Hematopoietic multipotent progenitor cell treated with erythropoietin and hydrocortisone succinate and interleukin-3 and kit ligand, for 8 days (in vitro differentiated cells): Measurements from ENCODE around the gene SLC2A1.

Experiments
- DNase-seq: peaks from one replicate; pipeline ENCODE4 v3.0.0-alpha.2; 2015

SLC2A1 gene

GRCh38 chr1:42886800-42887199 is 71.9 kb downstream of the SLC2A1 start:
- no peak for DNase-seq

DNA sequence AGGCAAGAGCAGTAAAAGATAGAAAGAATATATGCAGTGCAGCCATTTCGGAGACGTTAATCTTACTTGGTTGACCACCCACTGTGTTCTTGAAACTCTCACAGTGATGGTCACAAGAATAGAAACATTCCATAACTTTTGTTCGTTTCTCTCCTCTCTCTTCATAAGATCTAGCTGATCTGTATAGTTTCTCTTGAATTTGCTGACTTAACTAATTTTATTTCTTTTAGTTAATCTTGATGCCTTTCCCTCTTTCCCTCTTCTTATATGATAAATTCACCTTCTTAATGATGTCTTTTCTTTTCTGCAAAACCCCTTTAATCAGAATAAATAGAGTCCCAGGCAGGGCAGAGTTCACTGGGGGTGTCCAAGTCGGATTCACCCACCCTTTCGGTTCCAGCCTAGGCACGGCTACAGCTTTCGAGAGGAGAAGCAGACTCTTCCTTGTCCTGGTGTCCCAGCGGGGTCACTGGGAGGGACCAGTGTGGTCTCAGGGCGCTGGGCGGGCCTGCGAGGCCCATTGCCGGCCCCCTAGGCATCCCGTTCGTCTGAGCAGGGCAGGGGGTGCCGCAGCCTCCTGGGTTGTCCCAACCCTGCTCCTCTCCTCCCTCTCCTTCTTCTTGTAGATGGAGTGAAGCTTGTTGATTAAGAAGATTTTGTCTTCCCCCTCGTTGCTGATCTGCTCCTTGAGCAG is 72.5 kb downstream of the SLC2A1 start:
- DNase-seq: no peak

DNA sequence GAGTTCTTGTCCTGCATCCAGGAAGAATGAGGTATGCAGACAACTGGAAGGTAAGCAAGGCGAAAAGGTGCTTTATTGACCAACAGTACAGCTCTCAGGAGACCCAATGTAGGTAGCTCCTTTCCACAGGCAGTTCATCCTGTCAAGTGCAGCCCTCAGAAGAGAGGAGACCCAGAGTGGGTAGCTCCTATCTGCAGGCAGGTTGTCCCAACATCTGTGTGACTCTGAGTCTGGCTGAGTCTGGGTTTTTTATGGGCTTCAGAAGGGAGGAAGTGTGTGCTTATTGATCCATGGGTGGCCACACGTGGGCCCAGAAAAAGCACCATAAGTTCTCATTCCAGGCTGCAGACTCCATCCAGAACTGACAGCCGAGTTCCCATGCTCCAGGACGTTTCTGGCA is 78.3 kb downstream of the SLC2A1 start:
- no peak for DNase-seq

DNA sequence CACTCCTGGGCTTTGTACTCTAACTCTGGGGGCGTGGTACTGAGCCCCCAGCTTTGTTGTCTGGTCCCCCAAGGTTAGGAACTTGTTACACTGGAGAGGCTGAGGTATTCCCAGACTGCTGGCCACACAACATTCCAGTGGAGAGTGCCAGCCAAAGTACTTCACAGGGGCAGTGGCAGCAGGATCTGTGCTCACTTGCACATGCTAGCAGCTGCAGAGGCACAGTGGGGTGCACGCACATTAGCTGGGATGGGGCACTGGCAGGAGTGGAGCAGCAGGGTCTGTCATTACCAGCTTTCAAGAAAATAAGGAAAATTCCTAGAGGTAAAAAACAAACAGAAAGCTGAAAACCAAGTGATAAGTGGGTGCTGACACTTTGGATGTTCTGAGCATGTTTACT is 81.3 kb downstream of the SLC2A1 start:
- no peak for DNase-seq

GRCh38 chr1:42876009-42876408 is 82.7 kb downstream of the SLC2A1 start:
- DNase-seq: no peak
